ENCODE data around the gene GCSAM. TPM values are rescaled to one million over a fixed set of nuclear protein-coding genes. Genes with fewer than 3 reads are reported as not detected.

The GCSAM gene
- total and polyA plus RNA-seq, 7 donors: 0.01 to 0.25 (median 0.04) TPM; not detected in 4

GRCh38 chr3:112123548-112123947 is 9.5 kb downstream of the GCSAM start:
- DNase-seq (no peak), ATAC-seq (no peak)
- TF ChIP-seq CTCF (IDR thresholded peaks at IDR 0.05): no peak
- H3K27ac ChIP-seq: no peak overlapping the region
- no peaks in the 10 kb centered on the region for H3K36me3 ChIP-seq (ENCODE audit: insufficient read depth in 1 of 2, low read depth in 1 of 2)
- no peaks in the 10 kb centered on the region for H3K27me3 ChIP-seq (ENCODE audit: insufficient read depth in 3 of 3, low read length in 2 of 3)
- intact Hi-C loops (cut with DNase I): no loop called here
- no peaks in the 10 kb centered on the region for H3K9me3 ChIP-seq
- WGBS, 3 donors: 88 to 100% (median 95%) methylated on average over 2 of the region's 2 CpGs
- H3K4me1 ChIP-seq: no peaks in the 10 kb centered on the region
- H3K4me3 ChIP-seq: no peak overlapping the region

GRCh38 chr3:112122870-112123269 is 10.2 kb downstream of the GCSAM start:
- H3K9me3 ChIP-seq: no peaks in the 10 kb centered on the region
- ATAC-seq (no peak), DNase-seq (no peak)
- H3K27ac ChIP-seq: no peak overlapping the region
- intact Hi-C loops (cut with DNase I): no loop called here
- H3K4me1 ChIP-seq: no peaks in the 10 kb centered on the region
- no peak for TF ChIP-seq CTCF (IDR thresholded peaks at IDR 0.05)
- H3K27me3 ChIP-seq (ENCODE audit: insufficient read depth in 3 of 3, low read length in 2 of 3): no peaks in the 10 kb centered on the region
- H3K4me3 ChIP-seq: no peak overlapping the region
- no peaks in the 10 kb centered on the region for H3K36me3 ChIP-seq (ENCODE audit: insufficient read depth in 1 of 2, low read depth in 1 of 2)

- no peak for TF ChIP-seq CTCF (IDR thresholded peaks at IDR 0.05)
- no peak for ATAC-seq
- H3K4me1 ChIP-seq: no peaks in the 10 kb centered on the region
- no peaks in the 10 kb centered on the region for H3K27me3 ChIP-seq (ENCODE audit: insufficient read depth in 3 of 3, low read length in 2 of 3)
- H3K36me3 ChIP-seq (ENCODE audit: insufficient read depth in 1 of 2, low read depth in 1 of 2): no peaks in the 10 kb centered on the region
- no peak for DNase-seq
- H3K27ac ChIP-seq: no peak overlapping the region
- WGBS, 3 donors: 88 to 95% (median 93%) methylated on average over 2 of the region's 2 CpGs
- intact Hi-C loops (cut with DNase I): no loop called here
- no peak overlapping the region for H3K4me3 ChIP-seq
- no peaks in the 10 kb centered on the region for H3K9me3 ChIP-seq
These were observed 11.2 kb downstream of the GCSAM start for GRCh38 chr3:112121577-112122547.

GRCh38 chr3:112119962-112120836 is 12.8 kb downstream of the GCSAM start:
- 69 to 73% (median 73%) methylated on average over 9 of the region's 9 CpGs for WGBS, 3 donors
- intact Hi-C loops (cut with DNase I): loop anchor here in 1 of 2 donors (10.0 kb wide), 1 partner anchor 415 kb away; no protein-coding TSS in a partner anchor
- DNase-seq: no peak
- no peaks in the 10 kb centered on the region for H3K4me1 ChIP-seq
- TF ChIP-seq CTCF (IDR thresholded peaks at IDR 0.05): no peak
- H3K9me3 ChIP-seq: no peaks in the 10 kb centered on the region
- no peak for ATAC-seq
- no peaks in the 10 kb centered on the region for H3K27me3 ChIP-seq (ENCODE audit: insufficient read depth in 3 of 3, low read length in 2 of 3)
- no peaks in the 10 kb centered on the region for H3K36me3 ChIP-seq (ENCODE audit: insufficient read depth in 1 of 2, low read depth in 1 of 2)
- no peak overlapping the region for H3K27ac ChIP-seq
- H3K4me3 ChIP-seq: no peak overlapping the region
